NCI-H2227 (cell line): ENCODE results near the gene SVOPL.
"Not testable (repeated sequence)": the region's sequence is repeated elsewhere in the genome, so short reads cannot be mapped to it uniquely, and the experiment has no call there.

Source experiments
- DNase-seq: peaks from one replicate; lab custom pipeline; 2025; ENCODE audit not compliant: unreplicated experiment; lab: John Stamatoyannopoulos, UW

Gene SVOPL

GRCh38 chr7:138700857-138701536 lies at the start of gene SVOPL:
Gene SVOPL, minus strand, starts transcription at chr7:138701362. Its CDS starts 22,317 bp downstream, at chr7:138679045.
- no peak for DNase-seq

GRCh38 chr7:138750473-138750872 lies 49.3 kb upstream of the SVOPL start:
- DNase-seq: no peak

DNA sequence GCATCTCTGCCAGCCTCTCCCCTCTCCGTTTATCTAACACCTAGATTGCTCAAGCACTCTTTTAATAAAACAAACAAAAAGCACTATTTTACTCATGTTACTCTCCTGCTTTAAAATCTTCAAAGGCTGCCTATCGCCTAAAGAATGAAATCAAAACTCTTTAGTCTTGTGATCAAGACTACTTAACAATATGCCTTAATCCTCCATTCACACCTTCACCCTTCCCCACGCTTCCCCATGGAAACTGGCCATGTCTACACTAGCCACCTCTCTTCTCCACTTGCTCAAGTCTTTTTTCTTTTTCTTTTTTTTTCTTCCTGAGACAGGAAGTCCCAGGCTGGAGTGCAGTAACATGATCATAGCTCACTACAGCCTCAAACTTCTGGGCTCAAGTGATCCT lies 48.8 kb upstream of the SVOPL start:
- DNase-seq: no peak

DNA sequence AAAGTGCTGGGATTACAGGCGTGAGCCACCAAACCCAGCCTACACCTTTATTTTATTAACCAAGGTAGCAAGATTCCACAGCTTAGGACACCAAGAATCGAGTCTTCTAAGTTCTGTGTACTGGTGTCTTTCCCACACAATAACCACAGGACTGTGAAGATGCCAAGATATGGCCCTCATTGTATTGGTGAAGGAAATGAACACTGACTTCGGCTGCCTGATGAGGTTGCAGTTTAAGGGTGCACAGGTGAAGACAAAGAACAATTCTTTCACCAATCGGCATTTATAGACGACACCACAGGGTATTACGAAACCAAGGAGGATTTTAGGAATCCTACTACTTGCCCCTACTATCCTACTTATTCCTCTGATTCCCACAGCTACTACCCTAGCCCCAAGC lies 47.5 kb upstream of the SVOPL start:
- DNase-seq: no peak

DNA sequence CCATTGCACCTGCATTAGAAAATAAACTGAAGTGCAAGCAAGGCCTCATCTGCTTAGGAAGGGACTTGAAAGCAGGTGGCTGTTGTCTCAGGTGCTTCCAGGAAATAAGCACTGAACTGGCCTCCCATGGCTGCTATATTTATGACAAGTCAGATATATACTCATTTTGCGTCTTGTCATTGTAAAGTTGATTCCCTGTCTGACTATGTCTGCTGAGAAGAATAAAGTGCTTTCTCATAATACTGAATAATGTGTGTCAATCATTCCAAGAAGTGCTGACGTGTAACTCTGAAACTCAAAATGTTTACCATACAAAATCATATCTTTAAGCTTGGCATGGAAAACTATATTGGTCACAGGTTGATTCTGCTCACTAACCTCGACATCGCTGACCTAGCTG lies 44.9 kb upstream of the SVOPL start:
- DNase-seq: no peak

- DNase-seq: no peak
These were observed 44.0 kb upstream of the SVOPL start for GRCh38 chr7:138745189-138745588.

GRCh38 chr7:138741453-138741735 lies 40.2 kb upstream of the SVOPL start:
- no peak for DNase-seq

- DNase-seq: no peak
These were observed 38.7 kb upstream of the SVOPL start for GRCh38 chr7:138739859-138740258.

DNA sequence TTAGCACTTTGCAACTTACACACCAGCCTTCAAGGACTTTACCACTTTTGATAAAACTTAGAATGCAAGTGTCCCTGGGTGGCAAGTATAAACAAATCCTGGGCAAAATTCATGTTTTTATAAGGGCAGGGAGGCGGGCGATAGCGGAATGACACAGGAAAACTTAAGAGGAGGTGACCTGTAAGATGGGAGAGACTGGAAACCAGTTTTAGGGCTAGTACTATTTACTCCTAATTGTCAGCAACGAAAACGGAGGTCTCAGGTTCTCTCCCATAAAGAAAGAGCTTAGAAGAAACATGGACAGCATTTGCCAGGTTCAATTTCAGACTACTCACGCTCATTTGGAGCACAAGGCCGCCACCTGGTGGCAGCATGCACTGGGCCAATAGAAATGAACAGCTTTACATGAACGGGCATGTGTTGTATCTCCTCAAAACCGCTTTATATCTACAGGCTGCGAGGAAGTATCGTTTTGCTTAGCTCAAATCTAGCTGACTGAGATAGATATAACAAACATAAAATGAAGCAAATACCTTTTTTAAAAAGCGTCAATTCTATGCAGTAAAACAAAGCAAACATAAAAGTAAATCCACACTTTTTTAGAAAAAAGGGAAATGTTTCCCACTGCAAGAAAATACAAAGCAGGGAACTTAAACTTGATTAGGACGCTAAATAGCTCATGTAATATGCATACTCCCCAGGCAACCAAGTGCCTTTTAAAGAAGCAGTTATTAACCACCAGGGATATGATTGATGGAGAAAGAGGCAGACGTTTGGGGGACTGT lies 37.6 kb upstream of the SVOPL start:
- DNase-seq: peak; percentile 91

DNA sequence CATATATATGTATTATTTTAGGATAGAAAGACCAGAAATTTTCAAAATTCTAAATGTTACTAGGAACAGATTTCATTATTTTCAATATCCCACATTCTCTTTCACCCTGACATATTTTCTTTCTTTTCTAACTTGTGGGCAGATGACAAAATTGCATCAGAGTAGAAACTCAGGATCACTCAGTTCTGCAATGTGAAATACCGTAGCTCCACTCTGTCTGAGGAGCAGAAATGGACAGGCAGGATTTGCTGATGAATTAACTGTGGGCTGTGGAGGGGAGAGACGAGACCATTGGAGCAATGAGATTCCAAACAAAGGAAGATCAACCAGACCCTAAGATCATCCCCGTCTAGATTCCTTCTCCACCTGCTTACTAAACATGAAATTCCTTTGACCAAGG lies 37.0 kb upstream of the SVOPL start:
- DNase-seq: no peak

GRCh38 chr7:138735399-138735798 lies 34.2 kb upstream of the SVOPL start:
- no peak for DNase-seq

- DNase-seq: not testable (repeated sequence)
These were observed 30.6 kb upstream of the SVOPL start for GRCh38 chr7:138731733-138732132.

DNA sequence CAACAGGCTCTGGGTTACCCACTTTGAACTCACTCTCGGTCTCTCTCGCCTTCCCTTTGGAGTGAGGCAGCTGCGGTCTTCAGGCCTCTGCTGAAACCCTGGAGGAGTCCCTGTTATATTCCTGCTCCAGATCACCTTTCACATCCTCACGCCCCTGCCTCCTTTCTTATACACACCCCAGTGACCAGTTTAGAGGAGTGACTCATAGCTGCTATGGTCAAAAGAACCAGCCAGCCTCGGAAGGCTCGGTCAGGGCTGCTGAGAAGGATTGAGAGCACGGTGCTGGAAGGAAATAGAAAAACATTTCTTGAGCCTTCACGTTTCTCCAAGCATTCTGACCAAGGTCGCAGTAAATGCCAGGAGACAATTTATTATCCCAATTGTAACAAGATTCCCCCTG lies 28.3 kb upstream of the SVOPL start:
- DNase-seq: no peak

DNA sequence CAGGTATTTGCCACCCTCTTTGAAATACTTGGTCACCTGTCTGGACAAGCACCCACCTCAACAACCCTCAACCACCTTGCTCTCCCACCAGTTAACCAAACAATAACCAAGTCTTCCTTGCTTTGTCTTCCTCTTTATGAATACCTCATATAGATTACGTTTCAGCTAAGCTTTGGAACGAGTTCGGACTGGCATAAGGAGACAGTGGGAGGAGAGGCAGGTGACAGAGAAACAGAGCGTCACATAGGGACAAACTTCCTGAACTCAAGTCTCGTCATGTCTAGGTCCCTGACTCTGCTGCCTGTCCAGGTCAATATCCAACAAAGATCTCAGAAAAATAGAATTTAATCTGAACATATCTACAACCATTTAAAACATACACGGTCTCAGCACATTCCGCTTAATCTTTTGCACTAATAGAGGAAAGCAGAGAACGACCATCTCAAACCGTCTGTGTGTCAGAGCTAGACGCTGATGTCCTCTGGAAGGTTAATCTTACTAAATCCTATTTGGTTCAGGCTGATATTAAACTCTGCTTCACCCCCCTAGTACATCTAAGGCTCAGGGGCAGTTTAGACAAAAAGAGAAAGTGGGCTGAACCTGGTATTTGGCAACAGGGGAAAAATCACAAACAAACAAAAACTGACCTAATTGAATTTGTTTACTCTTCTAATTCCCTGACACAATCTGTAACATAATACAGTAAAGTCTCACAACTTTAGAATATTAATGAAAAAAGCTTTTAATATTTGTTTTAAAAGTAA lies 26.4 kb upstream of the SVOPL start:
- no peak for DNase-seq

DNA sequence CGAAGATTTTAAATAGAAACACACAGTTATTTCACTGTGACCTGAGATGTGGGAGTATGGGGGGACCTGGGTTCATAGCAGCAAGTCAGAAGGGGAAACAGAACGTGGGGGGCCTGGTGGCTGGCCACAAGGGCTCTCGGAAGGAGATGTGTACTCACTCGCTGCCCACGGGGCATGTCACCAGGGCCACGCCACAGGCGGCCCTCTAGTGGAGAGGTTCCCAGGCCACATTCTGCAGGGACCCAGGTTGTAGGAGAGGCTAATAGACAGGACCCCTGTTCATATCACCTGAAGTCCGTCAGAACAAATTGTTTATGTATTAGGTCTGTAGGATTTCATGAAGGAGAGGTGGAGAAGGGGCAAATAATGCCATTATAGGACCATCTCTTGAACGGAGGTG lies 25.1 kb upstream of the SVOPL start:
- DNase-seq: no peak

DNA sequence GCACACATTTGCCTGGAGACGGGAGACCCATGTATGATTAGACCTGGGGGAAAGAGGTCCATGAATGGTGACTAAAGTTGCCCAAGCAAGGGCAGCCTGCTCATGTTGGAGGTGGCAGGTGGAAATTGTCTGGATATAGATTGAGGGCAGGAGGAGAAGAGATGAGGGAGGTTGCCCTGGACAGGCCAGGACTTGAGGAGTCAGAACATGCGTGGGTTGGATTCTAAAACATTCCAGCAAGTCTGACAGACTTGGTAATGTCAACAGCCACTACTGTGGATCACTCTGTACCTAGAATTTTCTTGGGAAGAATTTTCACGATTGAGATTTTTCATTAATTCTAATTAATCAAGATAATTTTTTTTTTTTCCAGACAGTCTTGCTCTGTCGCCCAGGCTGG lies 19.1 kb upstream of the SVOPL start:
- DNase-seq: no peak

DNA sequence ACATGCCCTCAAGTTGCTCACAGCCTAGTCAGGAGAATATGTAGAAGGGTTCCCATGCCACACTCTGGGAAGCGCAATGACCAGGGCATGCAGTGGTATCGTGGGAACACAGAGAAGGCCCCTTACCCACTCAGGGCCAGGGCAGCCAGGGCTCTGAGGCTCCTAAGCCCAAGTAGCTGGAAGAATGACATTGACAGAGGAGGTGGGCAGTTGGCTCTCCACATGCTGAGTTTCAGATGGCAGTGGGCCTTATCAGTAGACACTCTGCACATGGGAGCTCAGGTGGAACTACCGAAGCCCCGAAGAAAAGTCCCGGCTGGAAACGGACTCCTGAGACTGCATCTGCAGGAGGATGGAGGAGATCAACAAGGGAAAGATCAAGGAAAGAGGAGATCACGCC lies 15.7 kb upstream of the SVOPL start:
- no peak for DNase-seq

GRCh38 chr7:138713191-138713590 lies 12.0 kb upstream of the SVOPL start:
- DNase-seq: no peak

DNA sequence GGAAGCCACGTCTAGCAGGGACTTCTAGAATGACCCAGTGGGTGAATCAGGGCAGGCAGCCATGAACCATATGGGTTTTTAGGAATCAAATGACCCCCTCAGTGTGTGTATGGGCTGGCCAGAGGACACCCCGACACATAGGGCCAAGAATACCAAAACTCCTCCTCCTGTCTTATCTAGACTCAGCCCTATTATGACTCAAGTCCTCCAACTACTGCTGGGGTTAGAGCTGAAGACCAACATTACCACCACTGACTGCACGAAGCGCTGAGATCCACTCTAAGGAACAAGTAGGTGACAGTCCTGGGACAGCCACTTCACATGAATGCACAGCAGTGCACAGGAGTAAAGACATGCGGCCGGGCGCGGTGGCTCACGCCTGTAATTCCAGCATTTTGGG lies 11.5 kb upstream of the SVOPL start:
- DNase-seq: no peak

- DNase-seq: no peak
These were observed 9.6 kb upstream of the SVOPL start for GRCh38 chr7:138710536-138711385.

DNA sequence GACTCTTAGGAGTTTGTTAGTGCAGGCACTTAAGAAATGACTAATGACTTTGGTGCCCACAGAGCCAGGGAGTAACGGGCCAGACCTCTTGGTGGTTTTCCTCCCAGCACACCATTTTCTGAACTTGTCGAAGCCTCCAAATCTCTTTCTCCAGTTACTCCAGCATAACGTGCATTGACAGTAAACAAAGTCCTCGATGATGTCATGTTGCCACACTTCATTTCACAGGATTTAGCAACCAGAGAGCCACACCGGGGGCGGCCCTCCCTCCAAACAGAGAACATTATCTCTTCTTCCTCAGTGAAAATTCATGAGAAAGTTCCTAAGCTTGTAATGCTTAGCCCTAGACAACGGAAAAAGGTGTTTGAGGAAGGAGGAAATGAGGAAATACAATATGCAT lies 4.0 kb upstream of the SVOPL start:
- DNase-seq: no peak
